Left lung (tissue), 10 donors: ENCODE results near the gene WDR33. TPM values are rescaled to one million over a fixed set of nuclear protein-coding genes. Genes with fewer than 3 reads are reported as not detected.
A peak's percentile ranks its signal among the peaks of the same experiment; 100 is the strongest.

ENCODE experiments used
- ATAC-seq: fragments of 200-7000 bp; cut with Tn5 transposase; one replicate; pipeline ENCODE4 v1.9.1; 2020; ENCODE audit warnings: moderate library complexity
- DNase-seq, 4 donors: peaks; one replicate each; pipeline ENCODE4 v3.0.0-alpha.2; 2013 to 2020
- H3K27ac ChIP-seq, 2 donors: fragments of 200-600 bp; sonication (generic) in 1 of 2; one replicate each; pipeline versions ENCODE4 v1.5.0 to v1.8.0; 2020 to 2021
- H3K27me3 ChIP-seq, 2 donors: fragments of 200-600 bp; sonication (generic) in 1 of 2; one replicate each; pipeline versions ENCODE4 v1.5.0 to v1.8.0; 2020 to 2021
- H3K36me3 ChIP-seq, 2 donors: fragments of 200-600 bp; sonication (generic) in 1 of 2; one replicate each; pipeline versions ENCODE4 v1.5.0 to v1.8.0; 2020 to 2021
- H3K4me1 ChIP-seq, 2 donors: fragments of 200-600 bp; one replicate each; pipeline ENCODE4 v1.8.0; 2021
- H3K4me3 ChIP-seq, 2 donors: fragments of 200-600 bp; sonication (generic) in 1 of 2; one replicate each; pipeline versions ENCODE4 v1.5.0 to v1.8.0; 2020 to 2021; ENCODE audit warnings: mild to moderate bottlenecking in 1 of 2
- H3K9me3 ChIP-seq, 2 donors: fragments of 200-600 bp; sonication (generic) in 1 of 2; one replicate each; pipeline versions ENCODE4 v1.5.0 to v1.8.0; 2020 to 2021
- CTCF ChIP-seq, 2 donors: fragments of 200-600 bp; sonication (generic) in 1 of 2; IDR thresholded peaks; one replicate each; pipeline versions ENCODE4 v1.5.0 to v1.8.0; 2021; ENCODE audit warnings: antibody characterized with exemption in 2 of 2
- intact Hi-C, 2 donors: fragments of 100-400 bp; cut with DNase I; formaldehyde crosslinking; loops; one replicate each; pipeline versions ENCODE4 v1.11.2 to v1.14.2; 2022
- polyA plus RNA-seq, 6 donors: library from polyadenylated mRNA; unstranded; fragments of 120-200 nt; gene quantifications; one replicate each; pipeline ENCODE4 v1.2.1, GENCODE V29; 2013; ENCODE audit not compliant: insufficient read length in 6 of 6
- total RNA-seq, 2 donors: library from RNA; stranded (reverse); fragmentation: NEBNext Ultra II Directional; extraction: Animal tissue kit (Norgen Biotek cat#: 25700); gene quantifications; one replicate each; pipeline ENCODE4 v1.2.1, GENCODE V29; 2021
- donor health status: DM: no; HTN: yes; CAD: no.
- donor health status: DM: no; HTN: no; CAD: no.

WDR33 gene
- total and polyA plus RNA-seq, 8 donors: 46.4 to 57.5 (median 50.8) TPM

GRCh38 chr2:127733816-127734537 is 77.0 kb downstream of the WDR33 start:
- intact Hi-C loops: no loop called here
- H3K9me3 ChIP-seq: no peaks in the 10 kb centered on the region
- no peaks in the 10 kb centered on the region for H3K27me3 ChIP-seq
- peak; percentile 61 for ATAC-seq
- peaks cover 0 to 14% of the 10 kb centered on the region in 2 donors for H3K4me1 ChIP-seq
- peaks cover 0 to 6% of the 10 kb centered on the region in 2 donors for H3K36me3 ChIP-seq
- DNase-seq: peak in 1 of 4 donors; percentile 22
- TF ChIP-seq CTCF (IDR thresholded peaks at IDR 0.05): no peak
- H3K4me3 ChIP-seq: no peak overlapping the region
- H3K27ac ChIP-seq: peak overlapping the region; percentile 6 to 69

GRCh38 chr2:127733113-127733815 is 77.7 kb downstream of the WDR33 start:
- TF ChIP-seq CTCF (IDR thresholded peaks at IDR 0.05): no peak
- ATAC-seq: no peak
- DNase-seq: no peak
- peak overlapping the region in 1 of 2 donors; percentile 69 for H3K27ac ChIP-seq
- H3K4me3 ChIP-seq: no peak overlapping the region
- H3K4me1 ChIP-seq: peaks cover 0 to 14% of the 10 kb centered on the region in 2 donors
- peaks cover 0 to 6% of the 10 kb centered on the region in 2 donors for H3K36me3 ChIP-seq
- no peaks in the 10 kb centered on the region for H3K9me3 ChIP-seq
- no peaks in the 10 kb centered on the region for H3K27me3 ChIP-seq
- intact Hi-C loops: no loop called here

GRCh38 chr2:127726158-127726880 is 84.7 kb downstream of the WDR33 start:
- intact Hi-C loops: no loop called here
- Histone ChIP-seq H3K27ac (no peak overlapping the region), H3K36me3 (peaks cover 0 to 39% of the 10 kb centered on the region in 2 donors), H3K4me1 (no peaks in the 10 kb centered on the region), H3K9me3 (no peaks in the 10 kb centered on the region), H3K4me3 (no peak overlapping the region), H3K27me3 (no peaks in the 10 kb centered on the region)
- no peak for DNase-seq
- no peak for ATAC-seq
- TF ChIP-seq CTCF (IDR thresholded peaks at IDR 0.05): no peak

GRCh38 chr2:127722807-127723206 is 88.2 kb downstream of the WDR33 start:
- intact Hi-C loops: no loop called here
- no peaks in the 10 kb centered on the region for H3K27me3 ChIP-seq

More at GRCh38 chr2:127722807-127723206, 88.2 kb downstream of the WDR33 start:
- ATAC-seq: no peak
- no peaks in the 10 kb centered on the region for H3K4me1 ChIP-seq
- no peak for TF ChIP-seq CTCF (IDR thresholded peaks at IDR 0.05)
- H3K27ac ChIP-seq: no peak overlapping the region
- H3K4me3 ChIP-seq: no peak overlapping the region
- H3K36me3 ChIP-seq: peaks cover 0 to 71% of the 10 kb centered on the region in 2 donors
- no peak for DNase-seq
- H3K9me3 ChIP-seq: no peaks in the 10 kb centered on the region
